ENCODE data around the gene TTYH2.

Gene TTYH2

GRCh38 chr17:74295625-74296547, 82.5 kb downstream of the TTYH2 start:
- DNase-seq: no peak

GRCh38 chr17:74296548-74296936, 83.2 kb downstream of the TTYH2 start:
- peak in 1 of 2 experiments; percentile 22 for DNase-seq

DNA sequence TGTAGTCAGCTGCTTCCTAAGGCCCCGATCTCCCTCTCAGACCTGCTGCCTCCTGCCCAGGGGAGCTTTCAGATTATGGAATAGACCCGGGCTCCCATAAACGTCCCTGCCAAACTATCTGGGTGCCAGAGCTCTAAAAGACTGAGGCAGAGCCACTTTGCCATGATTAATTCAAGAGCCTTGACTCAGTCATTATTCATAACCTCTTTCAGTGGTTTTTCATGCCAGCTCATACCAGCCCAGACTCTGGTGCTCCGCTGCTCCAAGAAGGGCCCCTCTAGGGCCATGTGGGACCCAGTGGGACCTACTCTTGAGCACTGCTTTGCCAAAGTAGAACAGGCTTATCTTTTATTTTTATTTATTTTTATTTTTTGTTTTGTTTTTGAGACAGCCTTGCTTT, 84.6 kb downstream of the TTYH2 start:
- no peak for DNase-seq

DNA sequence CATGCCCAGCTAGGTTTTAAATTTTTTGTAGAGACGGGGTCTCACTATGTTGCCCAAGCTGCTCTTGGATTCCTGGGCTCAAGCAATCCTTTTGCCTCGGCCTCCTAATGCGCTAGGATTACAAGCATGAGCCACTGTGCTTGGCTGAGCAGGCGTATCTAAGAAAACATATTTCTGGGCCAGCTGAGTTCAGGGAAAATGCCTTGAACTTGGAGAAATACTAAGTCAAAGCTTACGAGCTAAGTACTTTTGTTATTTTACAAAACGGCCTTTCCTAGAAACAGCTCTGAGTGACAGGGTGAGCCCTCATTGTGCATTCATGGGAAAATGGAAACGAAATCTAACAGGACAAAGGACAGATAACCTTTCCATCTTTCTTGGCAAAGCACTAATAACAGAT, 85.4 kb downstream of the TTYH2 start:
- no peak for DNase-seq

- no peak for DNase-seq
Observed at GRCh38 chr17:74299226-74300009, 86.0 kb downstream of the TTYH2 start.

- no peak for DNase-seq
Observed at GRCh38 chr17:74303305-74303704, 89.9 kb downstream of the TTYH2 start.

GRCh38 chr17:74304184-74304583, 90.8 kb downstream of the TTYH2 start:
- DNase-seq: no peak

DNA sequence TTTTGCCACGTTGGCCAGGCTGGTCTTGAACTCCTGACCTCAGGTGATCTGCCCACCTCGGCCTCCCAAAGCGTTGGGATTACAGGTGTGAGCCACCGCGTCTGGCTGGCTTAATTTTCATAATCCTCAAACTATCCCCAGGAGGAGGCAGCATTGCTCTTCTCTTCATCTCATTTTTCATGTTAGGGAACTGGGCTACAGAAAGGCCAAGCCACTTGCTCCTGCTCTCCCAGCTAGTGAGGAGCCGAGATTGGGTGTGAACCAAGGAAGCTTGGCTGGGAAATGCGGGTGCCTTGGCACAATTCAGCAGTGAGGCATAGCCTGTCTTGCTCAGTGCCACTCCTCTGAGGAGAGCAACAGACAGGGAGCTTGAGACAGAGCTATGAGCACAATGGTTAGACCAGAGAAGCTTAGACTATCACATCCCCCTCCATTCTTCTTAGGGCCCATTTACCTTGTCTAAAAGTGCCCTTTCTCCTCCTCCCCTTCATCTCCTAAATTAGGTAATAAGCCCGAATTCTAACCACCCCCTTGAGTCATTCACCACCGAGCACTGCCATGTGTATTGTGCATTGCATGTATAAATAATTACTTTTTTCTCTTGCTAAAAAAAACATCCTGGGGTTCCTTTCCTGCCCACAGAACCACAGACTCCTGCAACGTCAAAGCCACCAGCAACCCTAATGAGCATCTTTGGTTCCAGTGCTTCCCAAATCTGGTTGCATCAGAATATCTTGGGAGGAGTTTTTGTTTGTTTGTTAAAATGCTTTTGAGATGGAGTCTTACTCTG, 92.7 kb downstream of the TTYH2 start:
- no peak for DNase-seq

DNA sequence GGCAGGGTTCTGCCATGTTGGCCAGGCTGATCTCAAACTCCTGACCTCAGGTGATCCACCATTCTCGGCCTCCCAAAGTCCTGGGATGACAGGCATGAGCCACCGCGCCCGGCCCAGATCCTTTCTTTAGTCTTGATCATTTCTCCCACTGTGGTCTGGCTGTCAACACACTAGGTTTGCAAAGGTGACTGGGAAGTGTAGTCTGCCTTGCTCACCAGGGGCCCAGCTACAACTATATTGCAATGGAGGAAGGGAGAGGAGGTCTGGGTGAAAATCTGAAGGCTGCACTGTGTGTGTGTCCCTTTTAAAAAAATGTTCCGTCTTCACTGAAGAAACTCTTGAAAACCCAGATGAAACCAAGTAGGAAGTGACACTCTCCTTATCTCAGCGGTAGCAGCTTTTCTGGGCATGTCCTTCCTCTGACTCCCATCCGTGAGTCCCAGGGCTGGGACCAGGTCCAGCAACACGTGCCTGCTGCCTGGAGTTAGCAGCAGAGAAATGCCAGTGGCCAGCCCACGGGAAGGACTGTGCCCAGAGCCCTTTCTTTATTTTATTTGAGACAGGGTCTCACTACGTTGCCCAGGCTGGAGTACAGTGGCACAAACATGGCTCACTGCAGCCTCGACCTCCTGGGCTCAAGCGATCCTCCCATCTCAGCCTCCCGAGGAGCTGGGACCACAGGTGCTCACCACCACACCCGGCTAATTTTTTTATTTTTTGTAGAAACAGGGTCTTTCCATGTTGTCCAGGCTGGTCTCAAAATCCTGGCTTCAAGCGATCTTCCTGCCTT, 94.8 kb downstream of the TTYH2 start:
- no peak for DNase-seq

- DNase-seq: no peak
Observed at GRCh38 chr17:74309902-74310301, 96.5 kb downstream of the TTYH2 start.

Data from NCI-H2081 (cell line).